Chondrocyte (in vitro differentiated cells): ENCODE results near the gene JAM3. TPM values are rescaled to one million over a fixed set of nuclear protein-coding genes. Genes with fewer than 3 reads are reported as not detected.

Experiments used
- DNase-seq: peaks from one replicate; pipeline ENCODE4 v3.0.0; 2021; ENCODE audit warnings: mixed read lengths, low spot score
- H3K27ac Mint-ChIP-seq: one replicate; pipeline ENCODE4 v1.8.0; 2021; ENCODE audit warnings: mild to moderate bottlenecking, moderate library complexity, mixed read lengths; ENCODE audit not compliant: unreplicated experiment
- H3K27me3 Mint-ChIP-seq: 2 replicates; pipeline ENCODE4 v1.8.0; 2021; ENCODE audit warnings: low read depth, mixed read lengths
- H3K36me3 Mint-ChIP-seq: 2 replicates; pipeline ENCODE4 v1.8.0; 2021; ENCODE audit warnings: low read depth, mixed read lengths
- H3K4me1 Mint-ChIP-seq: 2 replicates; pipeline ENCODE4 v1.8.0; 2021; ENCODE audit warnings: low read depth, mild to moderate bottlenecking, mixed read lengths
- H3K4me3 Mint-ChIP-seq: one replicate; pipeline ENCODE4 v1.8.0; 2021; ENCODE audit warnings: mild to moderate bottlenecking, moderate library complexity, mixed read lengths; ENCODE audit not compliant: unreplicated experiment
- H3K9me3 Mint-ChIP-seq: 2 replicates; pipeline ENCODE4 v1.8.0; 2021; ENCODE audit warnings: low read depth, mixed read lengths
- long read RNA-seq: library from polyadenylated mRNA; stranded (forward); transcript quantifications from one replicate; pipeline ENCODE4 v2.0.0, GENCODE V29; 2021
- total RNA-seq: library from RNA; stranded (reverse); gene quantifications from 3 replicates; pipeline ENCODE4 v1.2.1, GENCODE V29; 2021
- TF ChIP-seq, protein P1 (sequence below): fragments of 200-600 bp; sonication (generic); IDR thresholded peaks from 2 replicates; pipeline ENCODE4 v1.5.0; 2021; ENCODE audit warnings: antibody characterized with exemption, mild to moderate bottlenecking, moderate library complexity

Gene JAM3
- total RNA-seq: 94.2 to 185 TPM (median 105 TPM) in 3 replicates
- long read RNA-seq, transcript JAM3-201 (9 exons, 3,912 nt): major isoform, 413 of 468 reads
- long read RNA-seq, partial matches to known transcripts: 27 of 468 reads
- long read RNA-seq, other reads (novel, unspliced or antisense): 23 of 468 reads

DNA sequence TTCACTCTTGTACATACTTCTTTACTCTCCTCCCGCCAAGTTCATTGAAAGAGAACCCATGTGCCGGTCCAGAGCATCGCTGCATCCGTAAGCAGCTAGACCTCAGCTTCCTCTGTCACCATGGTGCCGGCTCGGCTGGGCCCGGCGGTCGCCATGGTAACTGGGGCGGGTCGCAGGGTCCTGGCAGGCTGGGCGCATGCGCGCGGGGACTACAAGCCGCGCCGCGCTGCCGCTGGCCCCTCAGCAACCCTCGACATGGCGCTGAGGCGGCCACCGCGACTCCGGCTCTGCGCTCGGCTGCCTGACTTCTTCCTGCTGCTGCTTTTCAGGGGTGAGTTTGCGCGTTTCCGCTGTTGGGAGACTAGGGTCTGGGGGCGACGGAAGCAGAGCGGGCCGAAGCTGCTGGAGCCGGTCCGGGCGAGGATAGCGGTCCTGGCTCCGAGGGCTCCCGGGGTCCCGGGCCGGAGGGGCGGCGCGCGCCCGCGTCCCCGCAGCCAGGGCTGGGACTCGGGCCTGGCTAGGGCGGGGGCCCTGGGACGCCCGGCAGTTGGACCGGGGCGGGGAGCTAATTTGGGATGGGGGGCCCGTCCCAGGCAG, at the start of gene JAM3:
TSS of gene JAM3 (plus strand) at position 244 of the 597 bp plus-strand sequence. CDS start at position 256, 12 bp downstream.
- Mint-ChIP-seq H3K36me3 (no peaks in the 10 kb centered on the region), H3K9me3 (no peaks in the 10 kb centered on the region), H3K27me3 (peaks cover 16% of the 10 kb centered on the region), H3K27ac (peak within 1 kb of the TSS; percentile 98), H3K4me3 (peak within 1 kb of the TSS; percentile 99), H3K4me1 (peaks cover 47% of the 10 kb centered on the region)
- peak; percentile 100 for DNase-seq
- TF ChIP-seq, protein P1, sequence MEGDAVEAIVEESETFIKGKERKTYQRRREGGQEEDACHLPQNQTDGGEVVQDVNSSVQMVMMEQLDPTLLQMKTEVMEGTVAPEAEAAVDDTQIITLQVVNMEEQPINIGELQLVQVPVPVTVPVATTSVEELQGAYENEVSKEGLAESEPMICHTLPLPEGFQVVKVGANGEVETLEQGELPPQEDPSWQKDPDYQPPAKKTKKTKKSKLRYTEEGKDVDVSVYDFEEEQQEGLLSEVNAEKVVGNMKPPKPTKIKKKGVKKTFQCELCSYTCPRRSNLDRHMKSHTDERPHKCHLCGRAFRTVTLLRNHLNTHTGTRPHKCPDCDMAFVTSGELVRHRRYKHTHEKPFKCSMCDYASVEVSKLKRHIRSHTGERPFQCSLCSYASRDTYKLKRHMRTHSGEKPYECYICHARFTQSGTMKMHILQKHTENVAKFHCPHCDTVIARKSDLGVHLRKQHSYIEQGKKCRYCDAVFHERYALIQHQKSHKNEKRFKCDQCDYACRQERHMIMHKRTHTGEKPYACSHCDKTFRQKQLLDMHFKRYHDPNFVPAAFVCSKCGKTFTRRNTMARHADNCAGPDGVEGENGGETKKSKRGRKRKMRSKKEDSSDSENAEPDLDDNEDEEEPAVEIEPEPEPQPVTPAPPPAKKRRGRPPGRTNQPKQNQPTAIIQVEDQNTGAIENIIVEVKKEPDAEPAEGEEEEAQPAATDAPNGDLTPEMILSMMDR: no peak

DNA sequence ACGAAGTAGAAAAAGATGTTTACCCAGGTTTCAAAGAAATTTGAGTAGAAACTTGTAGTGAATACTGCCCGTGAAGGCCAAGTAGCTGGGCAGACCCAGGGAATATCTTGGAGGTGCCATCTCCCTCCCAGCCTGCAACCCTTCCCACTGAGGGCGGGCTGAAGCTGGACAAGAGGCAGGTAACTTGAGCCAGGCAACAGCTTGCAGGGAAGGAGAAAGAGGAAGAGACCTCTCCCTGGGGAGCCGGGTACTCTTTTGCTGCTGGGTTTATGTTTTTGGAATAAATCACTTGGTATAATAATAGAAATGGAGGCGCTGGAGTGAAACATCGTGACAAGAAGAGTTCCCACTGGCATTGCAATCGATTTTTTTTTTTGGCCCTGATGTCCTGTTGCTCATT, 49.4 kb upstream of the JAM3 start:
- Mint-ChIP-seq H3K4me1 (no peaks in the 10 kb centered on the region), H3K4me3 (no peak overlapping the region), H3K27ac (no peak overlapping the region), H3K36me3 (no peaks in the 10 kb centered on the region), H3K9me3 (no peaks in the 10 kb centered on the region), H3K27me3 (peaks cover 45% of the 10 kb centered on the region)
- TF ChIP-seq, protein P1: no peak
- no peak for DNase-seq

DNA sequence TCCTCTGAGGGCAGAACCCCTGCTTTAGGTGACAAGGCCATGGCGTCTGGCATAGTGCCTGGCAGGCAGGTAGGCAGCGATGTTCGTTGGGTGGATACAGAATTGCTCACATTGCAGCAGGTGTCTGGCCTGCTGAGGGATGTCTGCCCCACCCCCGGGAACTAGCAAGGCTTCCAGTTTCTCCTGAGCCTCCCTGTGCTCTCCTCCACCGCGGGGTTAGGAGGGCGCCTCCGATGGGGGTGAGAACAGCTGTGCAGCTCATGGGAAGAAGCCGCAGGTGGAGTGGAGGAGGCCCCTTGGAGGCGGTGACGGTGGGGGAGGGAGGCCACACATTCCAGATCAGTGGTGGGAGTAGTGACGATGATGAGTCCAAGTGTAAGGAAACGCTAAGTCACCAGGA, 48.3 kb upstream of the JAM3 start:
- no peak overlapping the region for H3K27ac Mint-ChIP-seq
- H3K4me1 Mint-ChIP-seq: no peaks in the 10 kb centered on the region
- DNase-seq: no peak
- H3K4me3 Mint-ChIP-seq: no peak overlapping the region
- TF ChIP-seq, protein P1: no peak
- H3K27me3 Mint-ChIP-seq: peaks cover 43% of the 10 kb centered on the region
- no peaks in the 10 kb centered on the region for H3K36me3 Mint-ChIP-seq
- no peaks in the 10 kb centered on the region for H3K9me3 Mint-ChIP-seq

DNA sequence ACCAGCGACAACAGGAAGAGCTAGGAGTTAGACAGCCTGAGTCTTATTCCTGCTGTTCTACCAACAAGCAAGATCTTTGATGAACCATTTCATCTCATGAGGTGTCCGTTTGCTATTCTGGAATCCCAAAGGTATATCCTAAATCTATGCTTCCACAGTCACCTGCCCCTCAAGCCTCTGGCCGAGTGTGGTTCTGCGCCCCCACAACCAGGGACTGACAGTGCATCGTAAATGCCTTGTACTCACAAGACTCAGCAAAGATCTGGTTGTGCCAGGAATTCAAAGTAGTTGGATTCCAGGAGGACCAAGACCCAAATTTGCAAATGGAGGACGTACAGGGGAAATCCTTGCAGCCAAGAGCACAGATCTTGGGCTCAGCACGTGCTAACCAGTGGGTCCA, 47.5 kb upstream of the JAM3 start:
- Mint-ChIP-seq H3K4me3 (no peak overlapping the region), H3K9me3 (no peaks in the 10 kb centered on the region), H3K27ac (no peak overlapping the region), H3K4me1 (no peaks in the 10 kb centered on the region), H3K36me3 (no peaks in the 10 kb centered on the region), H3K27me3 (peaks cover 41% of the 10 kb centered on the region)
- no peak for DNase-seq
- TF ChIP-seq, protein P1: no peak

DNA sequence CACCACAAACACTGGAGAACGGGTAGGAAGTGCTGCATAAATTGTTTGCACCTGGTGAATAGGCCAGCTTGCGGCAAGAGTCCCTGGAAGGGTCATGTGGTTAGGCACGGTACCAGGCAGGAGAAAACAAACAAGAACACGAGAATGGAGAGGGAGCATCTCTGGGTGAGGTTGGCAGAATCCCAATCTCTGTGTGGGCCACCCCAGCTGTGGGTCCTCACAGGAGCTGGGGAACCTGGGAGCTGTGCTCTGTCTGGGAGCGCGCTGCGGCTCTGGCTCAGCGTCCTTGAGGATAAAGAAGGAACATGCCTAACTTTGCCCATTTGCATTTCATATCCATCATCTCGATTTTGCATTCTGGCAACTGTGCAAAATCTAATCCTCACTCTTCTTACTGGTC, 46.1 kb upstream of the JAM3 start:
- no peak for DNase-seq
- TF ChIP-seq, protein P1: no peak
- no peak overlapping the region for H3K27ac Mint-ChIP-seq
- no peak overlapping the region for H3K4me3 Mint-ChIP-seq
- H3K9me3 Mint-ChIP-seq: no peaks in the 10 kb centered on the region
- peaks cover 42% of the 10 kb centered on the region for H3K27me3 Mint-ChIP-seq
- no peaks in the 10 kb centered on the region for H3K36me3 Mint-ChIP-seq
- no peaks in the 10 kb centered on the region for H3K4me1 Mint-ChIP-seq
